DOHH2 (cell line): ENCODE measurements around the gene ADGRG1.

Source experiments
- EZH2phosphoT487 ChIP-seq: fragments of 200-600 bp; sonication (generic); IDR thresholded peaks from 2 replicates; pipeline ENCODE4 v1.6.1; 2017; ENCODE audit warnings: borderline replicate concordance, mild to moderate bottlenecking, antibody characterized with exemption, low read length, moderate library complexity, mixed read lengths
- TF ChIP-seq, protein P1 (sequence below): fragments of 200-600 bp; sonication (generic); IDR thresholded peaks from one replicate; pipeline ENCODE4 v1.5.1; 2014; ENCODE audit warnings: antibody characterized with exemption, mild to moderate bottlenecking, low read depth, low read length; ENCODE audit not compliant: poor library complexity, severe bottlenecking

DNA sequence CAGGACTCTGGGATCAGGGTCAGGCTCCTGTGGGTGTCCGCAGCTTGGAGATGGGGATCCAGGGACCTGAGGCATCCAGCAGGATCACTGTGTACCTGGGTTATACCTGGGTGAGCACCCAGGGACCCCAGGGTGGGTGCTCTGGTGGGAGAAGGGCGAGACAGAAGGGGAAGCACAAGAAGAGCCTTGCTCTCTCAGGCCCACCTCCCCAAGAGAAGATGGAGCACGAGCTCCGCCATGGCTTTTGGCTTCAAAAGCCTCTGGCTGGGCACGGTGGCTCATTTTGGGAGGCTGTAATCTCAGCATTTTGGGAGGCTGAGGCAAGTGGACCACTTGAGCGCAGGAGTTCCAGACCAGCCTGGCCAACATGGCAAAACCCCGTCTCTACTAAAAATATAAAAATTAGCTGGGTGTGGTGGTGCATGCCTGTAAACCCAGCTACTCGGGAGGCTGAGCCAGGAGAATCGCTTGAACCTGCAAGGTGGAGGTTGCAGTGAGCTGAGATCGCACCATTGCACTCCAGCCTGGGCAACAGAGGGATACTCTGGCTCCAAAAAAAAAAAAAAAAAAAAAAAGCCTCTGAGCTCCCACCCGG, 75.1 kb downstream of the ADGRG1 start:
- TF ChIP-seq, protein P1, sequence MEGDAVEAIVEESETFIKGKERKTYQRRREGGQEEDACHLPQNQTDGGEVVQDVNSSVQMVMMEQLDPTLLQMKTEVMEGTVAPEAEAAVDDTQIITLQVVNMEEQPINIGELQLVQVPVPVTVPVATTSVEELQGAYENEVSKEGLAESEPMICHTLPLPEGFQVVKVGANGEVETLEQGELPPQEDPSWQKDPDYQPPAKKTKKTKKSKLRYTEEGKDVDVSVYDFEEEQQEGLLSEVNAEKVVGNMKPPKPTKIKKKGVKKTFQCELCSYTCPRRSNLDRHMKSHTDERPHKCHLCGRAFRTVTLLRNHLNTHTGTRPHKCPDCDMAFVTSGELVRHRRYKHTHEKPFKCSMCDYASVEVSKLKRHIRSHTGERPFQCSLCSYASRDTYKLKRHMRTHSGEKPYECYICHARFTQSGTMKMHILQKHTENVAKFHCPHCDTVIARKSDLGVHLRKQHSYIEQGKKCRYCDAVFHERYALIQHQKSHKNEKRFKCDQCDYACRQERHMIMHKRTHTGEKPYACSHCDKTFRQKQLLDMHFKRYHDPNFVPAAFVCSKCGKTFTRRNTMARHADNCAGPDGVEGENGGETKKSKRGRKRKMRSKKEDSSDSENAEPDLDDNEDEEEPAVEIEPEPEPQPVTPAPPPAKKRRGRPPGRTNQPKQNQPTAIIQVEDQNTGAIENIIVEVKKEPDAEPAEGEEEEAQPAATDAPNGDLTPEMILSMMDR: no peak
- TF ChIP-seq EZH2phosphoT487: no peak
